Neural progenitor cell (in vitro differentiated cells): ENCODE data around the gene GMDS.

Experiments used
- EZH2phosphoT487 ChIP-seq: fragments of 200-600 bp; sonication (generic); IDR thresholded peaks from 2 replicates; pipeline ENCODE4 v1.6.1; 2017; ENCODE audit warnings: antibody characterized with exemption
- TF ChIP-seq, protein P1 (sequence below): fragments of 200-600 bp; sonication (generic); IDR thresholded peaks from 2 replicates; pipeline ENCODE4 v1.5.1; 2017; ENCODE audit warnings: antibody characterized with exemption, mild to moderate bottlenecking

DNA sequence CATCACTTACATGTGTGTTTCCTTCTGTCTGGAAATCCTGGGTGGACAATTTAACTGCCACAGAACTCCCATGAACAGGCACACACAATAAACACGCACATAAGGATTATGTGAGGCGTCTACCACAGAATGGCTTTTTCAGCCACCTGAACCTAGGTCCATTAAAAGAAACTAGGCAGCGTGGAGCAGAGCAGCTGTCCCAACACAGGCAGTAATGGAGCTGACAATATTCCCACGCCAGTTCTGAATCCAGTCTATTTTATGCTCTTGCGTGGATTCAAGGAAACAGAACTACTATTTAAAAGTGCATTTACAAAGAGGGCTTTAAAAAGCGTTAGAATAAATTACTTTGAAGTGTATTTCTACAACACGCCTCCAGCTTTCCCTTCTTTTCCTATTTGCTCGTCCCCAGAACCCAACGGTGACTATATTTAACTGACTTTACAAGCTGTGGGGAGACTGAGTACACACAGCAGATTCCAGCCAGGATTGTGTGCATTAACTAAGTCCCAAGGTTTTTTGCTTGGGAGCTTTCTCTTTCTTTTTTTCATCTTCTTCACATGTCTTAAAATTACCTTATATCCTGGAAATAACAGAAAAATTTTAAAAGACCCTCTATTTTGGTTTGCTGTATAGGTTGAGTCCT lies 95.9 kb downstream of the GMDS start:
- TF ChIP-seq, protein P1, sequence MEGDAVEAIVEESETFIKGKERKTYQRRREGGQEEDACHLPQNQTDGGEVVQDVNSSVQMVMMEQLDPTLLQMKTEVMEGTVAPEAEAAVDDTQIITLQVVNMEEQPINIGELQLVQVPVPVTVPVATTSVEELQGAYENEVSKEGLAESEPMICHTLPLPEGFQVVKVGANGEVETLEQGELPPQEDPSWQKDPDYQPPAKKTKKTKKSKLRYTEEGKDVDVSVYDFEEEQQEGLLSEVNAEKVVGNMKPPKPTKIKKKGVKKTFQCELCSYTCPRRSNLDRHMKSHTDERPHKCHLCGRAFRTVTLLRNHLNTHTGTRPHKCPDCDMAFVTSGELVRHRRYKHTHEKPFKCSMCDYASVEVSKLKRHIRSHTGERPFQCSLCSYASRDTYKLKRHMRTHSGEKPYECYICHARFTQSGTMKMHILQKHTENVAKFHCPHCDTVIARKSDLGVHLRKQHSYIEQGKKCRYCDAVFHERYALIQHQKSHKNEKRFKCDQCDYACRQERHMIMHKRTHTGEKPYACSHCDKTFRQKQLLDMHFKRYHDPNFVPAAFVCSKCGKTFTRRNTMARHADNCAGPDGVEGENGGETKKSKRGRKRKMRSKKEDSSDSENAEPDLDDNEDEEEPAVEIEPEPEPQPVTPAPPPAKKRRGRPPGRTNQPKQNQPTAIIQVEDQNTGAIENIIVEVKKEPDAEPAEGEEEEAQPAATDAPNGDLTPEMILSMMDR, result no peak
- TF ChIP-seq EZH2phosphoT487, result no peak
